Skeletal muscle tissue (tissue), 4 donors: Measurements from ENCODE around the gene ALKBH3. TPM values are rescaled to one million over a fixed set of nuclear protein-coding genes. Genes with fewer than 3 reads are reported as not detected.

Source experiments
- H3K27ac ChIP-seq: one replicate; pipeline ENCODE4 v1.7.0; 2013; ENCODE audit warnings: mild to moderate bottlenecking, low read depth, low read length, inconsistent platforms
- H3K27me3 ChIP-seq, 3 donors: one replicate each; pipeline ENCODE4 v1.7.0; 2013; ENCODE audit warnings: low read length in 3 of 3; ENCODE audit not compliant: control insufficient read depth in 3 of 3, insufficient read depth in 3 of 3
- H3K36me3 ChIP-seq, 3 donors: one replicate each; pipeline ENCODE4 v1.7.0; 2013; ENCODE audit warnings: low read length in 3 of 3; ENCODE audit not compliant: control insufficient read depth in 3 of 3, insufficient read depth in 3 of 3
- H3K4me1 ChIP-seq, 3 donors: one replicate each; pipeline ENCODE4 v1.7.0; 2013; ENCODE audit warnings: low read length in 3 of 3, mild to moderate bottlenecking in 3 of 3; ENCODE audit not compliant: control insufficient read depth in 3 of 3, insufficient read depth in 3 of 3
- H3K4me3 ChIP-seq, 3 donors: one replicate each; pipeline ENCODE4 v1.7.0; 2013; ENCODE audit warnings: low read length in 3 of 3
- H3K9ac ChIP-seq, 3 donors: one replicate each; pipeline ENCODE4 v1.7.0; 2013; ENCODE audit warnings: low read length in 3 of 3, mild to moderate bottlenecking in 3 of 3, moderate library complexity in 2 of 3, low read depth in 1 of 3
- H3K9me3 ChIP-seq, 3 donors: one replicate each; pipeline ENCODE4 v1.7.0; 2013; ENCODE audit warnings: low read length in 3 of 3; ENCODE audit not compliant: control insufficient read depth in 3 of 3
- total RNA-seq: library from RNA; depleted of rRNA; stranded (reverse); fragments of >200 nt; gene quantifications from one replicate; pipeline ENCODE4 v1.2.3, GENCODE V29; 2014
- donor health status: Osteomylitis.

Gene ALKBH3
- total RNA-seq = 25.6 TPM

DNA sequence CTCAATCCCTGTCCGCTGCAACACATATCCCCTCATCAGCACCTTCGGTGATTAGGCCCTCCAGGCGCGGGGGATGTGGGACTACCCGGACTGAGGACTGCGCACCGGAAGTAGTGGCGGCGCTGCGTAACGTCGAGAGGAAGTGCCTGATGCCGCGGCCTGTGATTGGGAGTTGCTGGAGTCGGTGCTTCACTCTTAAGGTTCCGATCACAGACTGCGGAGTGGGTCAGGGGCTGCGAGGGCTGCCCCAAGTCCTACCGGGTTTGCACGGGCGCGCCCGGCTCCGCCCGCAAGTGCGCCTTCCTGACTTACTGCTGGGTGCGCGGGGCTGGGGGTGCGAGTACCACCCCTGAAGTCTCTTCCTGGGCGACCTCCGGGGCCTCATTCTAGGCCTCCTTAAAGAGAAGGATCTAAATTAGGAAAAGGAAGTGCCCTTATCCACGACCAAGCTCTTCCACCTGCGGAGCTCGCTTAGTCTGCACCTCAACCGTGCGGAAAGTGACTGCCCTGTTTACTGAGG, at the start of gene ALKBH3:
Gene ALKBH3 (plus strand): TSS at position 192 of the 520 bp plus-strand sequence. CDS start 1,822 bp downstream, outside the sequence.
- H3K36me3 ChIP-seq = peaks cover 12 to 29% (median 25%) of the 10 kb centered on the region in 3 donors
- peak within 1 kb of the TSS; percentile 91 to 93 (median 92) for H3K9ac ChIP-seq
- H3K9me3 ChIP-seq = no peaks in the 10 kb centered on the region
- peaks cover 12 to 19% (median 16%) of the 10 kb centered on the region in 3 donors for H3K4me1 ChIP-seq
- peaks cover 5 to 25% (median 6%) of the 10 kb centered on the region in 3 donors for H3K27me3 ChIP-seq
- peak within 1 kb of the TSS; percentile 94 to 98 (median 97) for H3K4me3 ChIP-seq
- no peak within 1 kb of the TSS for H3K27ac ChIP-seq

DNA sequence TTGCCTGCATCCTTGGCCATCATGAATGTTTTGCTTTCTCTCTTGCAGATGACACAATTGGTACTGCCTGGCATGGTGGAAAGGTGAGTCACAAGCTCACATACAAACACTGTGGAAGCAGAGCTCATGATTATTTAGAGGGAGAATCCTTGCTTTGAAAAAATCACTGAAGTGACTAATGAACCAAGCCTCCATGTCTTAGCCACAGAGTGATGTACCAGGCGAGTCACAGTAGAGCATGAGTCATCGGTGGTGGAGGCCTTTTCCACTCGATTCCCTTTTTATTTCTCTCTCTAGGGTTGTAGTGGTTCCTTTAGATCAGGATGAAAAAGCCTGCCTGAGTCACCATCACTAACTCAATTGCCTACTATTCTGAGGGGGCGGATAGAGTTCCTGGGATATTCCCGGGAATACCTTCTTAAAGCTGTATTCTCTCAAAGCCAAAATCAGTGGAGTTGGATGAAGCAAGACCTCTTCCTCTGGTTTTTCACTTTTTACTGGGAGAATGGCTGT, 49.6 kb upstream of the ALKBH3 start:
- H3K4me1 ChIP-seq = peaks cover 5 to 17% (median 11%) of the 10 kb centered on the region in 3 donors
- no peaks in the 10 kb centered on the region for H3K9me3 ChIP-seq
- H3K36me3 ChIP-seq = peaks cover 0 to 4% (median 0%) of the 10 kb centered on the region in 3 donors
- no peak overlapping the region for H3K9ac ChIP-seq
- peak overlapping the region; percentile 61 for H3K27ac ChIP-seq
- no peaks in the 10 kb centered on the region for H3K27me3 ChIP-seq
- no peak overlapping the region for H3K4me3 ChIP-seq

- no peak overlapping the region for H3K9ac ChIP-seq
- peaks cover 0 to 4% (median 0%) of the 10 kb centered on the region in 3 donors for H3K36me3 ChIP-seq
- H3K27ac ChIP-seq = no peak overlapping the region
- no peak overlapping the region for H3K4me3 ChIP-seq
- peaks cover 6 to 20% (median 20%) of the 10 kb centered on the region in 3 donors for H3K4me1 ChIP-seq
- no peaks in the 10 kb centered on the region for H3K27me3 ChIP-seq
- no peaks in the 10 kb centered on the region for H3K9me3 ChIP-seq
Measured at GRCh38 chr11:43832536-43832935, 48.1 kb upstream of the ALKBH3 start.

GRCh38 chr11:43833657-43834073, 47.0 kb upstream of the ALKBH3 start:
- Histone ChIP-seq H3K27me3 (no peaks in the 10 kb centered on the region), H3K4me1 (peaks cover 10 to 25% (median 24%) of the 10 kb centered on the region in 3 donors), H3K9ac (no peak overlapping the region)

GRCh38 chr11:43834286-43834685, 46.3 kb upstream of the ALKBH3 start:
- H3K4me3 ChIP-seq = no peak overlapping the region
- peaks cover 10 to 27% (median 26%) of the 10 kb centered on the region in 3 donors for H3K4me1 ChIP-seq
- H3K9ac ChIP-seq = no peak overlapping the region
- H3K9me3 ChIP-seq = no peaks in the 10 kb centered on the region
- H3K27me3 ChIP-seq = no peaks in the 10 kb centered on the region
- H3K36me3 ChIP-seq = peaks cover 0 to 4% (median 0%) of the 10 kb centered on the region in 3 donors
- no peak overlapping the region for H3K27ac ChIP-seq

More at GRCh38 chr11:43833657-43834073, 47.0 kb upstream of the ALKBH3 start:
- peaks cover 0 to 4% (median 0%) of the 10 kb centered on the region in 3 donors for H3K36me3 ChIP-seq
- H3K4me3 ChIP-seq = no peak overlapping the region
- no peaks in the 10 kb centered on the region for H3K9me3 ChIP-seq
- no peak overlapping the region for H3K27ac ChIP-seq

GRCh38 chr11:43835104-43835503, 45.5 kb upstream of the ALKBH3 start:
- Histone ChIP-seq H3K27ac (no peak overlapping the region), H3K4me1 (peaks cover 10 to 27% (median 26%) of the 10 kb centered on the region in 3 donors), H3K36me3 (peaks cover 0 to 4% (median 0%) of the 10 kb centered on the region in 3 donors), H3K4me3 (no peak overlapping the region), H3K9me3 (no peaks in the 10 kb centered on the region), H3K9ac (no peak overlapping the region), H3K27me3 (no peaks in the 10 kb centered on the region)

DNA sequence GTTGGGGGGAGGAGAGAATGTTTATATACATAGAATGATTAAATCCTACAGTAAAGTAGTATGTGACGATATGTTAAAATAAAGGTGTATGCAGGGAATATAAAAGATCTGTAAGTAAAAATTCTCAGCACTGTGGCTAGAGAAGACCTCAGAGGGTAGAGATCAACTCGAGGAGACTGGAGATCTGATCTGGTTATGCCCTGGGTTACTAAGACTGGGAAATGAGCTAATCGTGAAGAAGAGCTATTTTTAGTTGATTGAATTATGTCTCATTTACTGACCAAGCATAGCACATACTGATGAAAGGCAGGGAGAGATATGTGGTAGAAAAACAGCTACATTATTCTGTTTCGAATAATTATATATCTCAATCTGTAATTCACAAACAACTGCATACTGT, 42.8 kb upstream of the ALKBH3 start:
- H3K27me3 ChIP-seq = no peaks in the 10 kb centered on the region
- no peak overlapping the region for H3K4me3 ChIP-seq
- H3K9me3 ChIP-seq = no peaks in the 10 kb centered on the region
- no peaks in the 10 kb centered on the region for H3K36me3 ChIP-seq
- H3K9ac ChIP-seq = no peak overlapping the region
- H3K27ac ChIP-seq = peak overlapping the region; percentile 75
- peaks cover 5 to 20% (median 18%) of the 10 kb centered on the region in 3 donors for H3K4me1 ChIP-seq

DNA sequence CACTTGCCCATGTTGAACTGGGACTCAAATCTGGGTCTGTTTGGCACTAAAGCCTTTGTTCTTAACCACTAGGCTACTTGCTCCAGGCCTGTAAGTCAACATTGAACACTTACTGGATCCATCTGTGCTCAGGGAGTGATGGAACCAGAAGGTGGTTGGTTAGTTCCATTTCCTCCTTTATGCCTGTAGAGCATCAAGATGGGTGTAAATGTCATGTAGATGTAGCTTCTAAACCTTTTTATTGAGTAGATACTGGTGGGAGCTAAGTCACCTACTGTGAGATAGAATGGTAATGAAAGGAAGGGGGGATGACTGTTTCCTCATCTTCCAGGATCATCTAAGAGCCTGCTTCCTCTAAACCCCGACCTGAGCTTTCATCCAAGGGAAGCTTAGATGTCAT, 38.6 kb upstream of the ALKBH3 start:
- Histone ChIP-seq H3K9ac (no peak overlapping the region), H3K27me3 (no peaks in the 10 kb centered on the region), H3K4me3 (no peak overlapping the region), H3K36me3 (no peaks in the 10 kb centered on the region), H3K27ac (no peak overlapping the region), H3K4me1 (peaks cover 5 to 12% (median 9%) of the 10 kb centered on the region in 3 donors), H3K9me3 (no peaks in the 10 kb centered on the region)

DNA sequence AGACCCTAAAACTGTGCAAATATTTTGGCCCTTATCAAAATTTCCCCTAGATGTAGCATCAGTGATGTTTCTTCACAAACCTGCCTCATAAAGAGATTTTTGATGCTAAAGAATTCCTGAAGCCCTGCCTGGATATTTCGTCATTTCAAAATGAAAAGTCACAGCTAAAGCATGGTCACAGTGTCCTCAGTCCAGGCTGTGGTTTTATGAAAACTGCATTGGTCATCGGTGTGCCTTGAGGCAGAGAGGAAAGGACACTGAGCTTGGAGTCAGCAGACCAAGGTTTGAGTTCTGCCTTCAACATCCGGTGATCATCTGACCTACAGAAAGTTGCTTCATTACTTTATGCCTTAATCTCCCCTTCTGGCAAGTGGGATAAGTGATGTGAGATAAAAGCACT, 34.8 kb upstream of the ALKBH3 start:
- Histone ChIP-seq H3K27ac (no peak overlapping the region), H3K27me3 (no peaks in the 10 kb centered on the region), H3K9ac (no peak overlapping the region), H3K9me3 (no peaks in the 10 kb centered on the region), H3K4me1 (no peaks in the 10 kb centered on the region), H3K4me3 (no peak overlapping the region), H3K36me3 (no peaks in the 10 kb centered on the region)

- no peak overlapping the region for H3K9ac ChIP-seq
- no peaks in the 10 kb centered on the region for H3K27me3 ChIP-seq
- peaks cover 3 to 12% (median 7%) of the 10 kb centered on the region in 3 donors for H3K36me3 ChIP-seq
- H3K27ac ChIP-seq = no peak overlapping the region
- H3K4me3 ChIP-seq = no peak overlapping the region
- H3K4me1 ChIP-seq = no peaks in the 10 kb centered on the region
- H3K9me3 ChIP-seq = no peaks in the 10 kb centered on the region
Measured at GRCh38 chr11:43852057-43852636, 28.5 kb upstream of the ALKBH3 start.
